C1 segment of cervical spinal cord (tissue), 14 donors: ENCODE measurements around the gene RABL2A.
"Not testable (repeated sequence)": the region's sequence is repeated elsewhere in the genome, so short reads cannot be mapped to it uniquely, and the experiment has no call there.

Experiments
- DNase-seq, 14 donors: peaks; one replicate each; lab custom pipeline; 2025; lab: John Stamatoyannopoulos, UW

Gene RABL2A

DNA sequence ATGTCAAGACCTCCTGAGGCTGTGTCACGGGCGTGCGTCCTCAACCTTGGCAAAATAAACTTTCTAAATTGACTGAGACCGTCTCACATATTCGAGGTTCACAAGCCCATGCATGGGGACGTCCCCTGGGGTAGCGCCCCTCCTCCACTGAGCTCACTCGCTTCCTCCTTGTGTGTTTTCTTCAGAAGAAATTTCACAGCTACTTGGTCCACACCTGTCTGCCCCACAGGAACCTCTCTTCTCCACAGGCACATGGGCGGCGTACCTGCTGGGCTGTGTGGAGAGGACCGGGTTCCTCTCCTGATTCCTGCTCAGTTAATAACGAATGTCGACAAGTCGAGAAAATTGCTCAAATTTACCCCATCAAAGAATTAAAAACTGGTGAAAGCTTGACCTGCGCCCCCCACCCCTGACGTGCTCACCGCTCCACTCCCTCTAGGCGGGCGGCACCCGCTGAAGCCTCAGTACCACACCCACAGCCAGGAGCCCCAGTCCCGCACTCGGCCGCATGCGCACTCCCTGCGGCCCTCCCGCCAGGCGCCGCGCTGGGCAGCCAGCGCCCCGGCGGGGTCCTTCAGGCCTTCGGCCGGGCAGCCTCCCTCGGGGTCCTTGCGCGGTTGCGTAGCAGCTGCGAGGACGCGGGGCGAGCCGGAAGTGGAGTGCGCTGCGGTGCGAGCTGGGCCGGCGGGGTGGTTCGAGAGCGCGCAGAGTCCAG, at the start of gene RABL2A:
TSS of gene RABL2A (plus strand) at position 651 of the 715 bp plus-strand sequence. CDS start 1,341 bp downstream, outside the sequence.
- DNase-seq = not testable (repeated sequence)

DNA sequence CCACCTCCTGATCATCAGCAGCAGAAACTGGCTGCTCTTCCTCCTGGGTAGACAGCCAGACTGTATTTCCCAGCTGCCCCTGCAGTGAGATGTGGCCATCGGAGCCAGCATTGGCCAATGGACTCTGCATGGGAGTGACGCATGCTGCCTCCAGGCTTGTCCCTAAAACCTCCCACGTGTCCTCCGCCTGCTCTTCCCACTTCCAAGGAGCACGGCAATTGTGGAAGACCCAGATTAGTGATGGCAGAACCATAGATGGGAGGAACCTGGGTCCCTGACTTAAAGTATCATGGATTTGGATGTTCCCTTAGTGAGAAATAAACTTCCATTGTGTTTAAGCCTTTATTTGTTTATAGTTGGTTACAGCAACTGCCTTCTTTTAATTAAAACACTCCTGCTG, 48.6 kb upstream of the RABL2A start:
- DNase-seq = not testable (repeated sequence)

DNA sequence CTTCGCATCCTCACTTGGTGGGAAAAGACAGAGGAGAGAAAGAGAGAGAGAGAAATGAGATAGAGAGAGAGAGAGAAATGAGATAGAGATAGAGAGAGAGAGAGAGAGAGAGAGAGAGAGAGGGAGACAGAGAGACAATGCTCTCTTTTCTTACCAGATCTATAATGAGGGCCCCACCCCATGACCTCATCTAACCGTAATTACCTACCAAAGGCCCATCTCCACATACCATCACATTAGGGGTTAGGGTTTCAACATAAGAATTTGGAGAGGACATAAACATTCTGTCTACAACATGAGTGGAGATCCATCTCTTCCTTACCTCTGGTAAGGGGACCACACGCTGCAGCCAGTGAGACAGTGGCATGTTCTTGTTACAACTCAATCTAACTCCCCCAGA, 44.6 kb upstream of the RABL2A start:
- not testable (repeated sequence) for DNase-seq

DNA sequence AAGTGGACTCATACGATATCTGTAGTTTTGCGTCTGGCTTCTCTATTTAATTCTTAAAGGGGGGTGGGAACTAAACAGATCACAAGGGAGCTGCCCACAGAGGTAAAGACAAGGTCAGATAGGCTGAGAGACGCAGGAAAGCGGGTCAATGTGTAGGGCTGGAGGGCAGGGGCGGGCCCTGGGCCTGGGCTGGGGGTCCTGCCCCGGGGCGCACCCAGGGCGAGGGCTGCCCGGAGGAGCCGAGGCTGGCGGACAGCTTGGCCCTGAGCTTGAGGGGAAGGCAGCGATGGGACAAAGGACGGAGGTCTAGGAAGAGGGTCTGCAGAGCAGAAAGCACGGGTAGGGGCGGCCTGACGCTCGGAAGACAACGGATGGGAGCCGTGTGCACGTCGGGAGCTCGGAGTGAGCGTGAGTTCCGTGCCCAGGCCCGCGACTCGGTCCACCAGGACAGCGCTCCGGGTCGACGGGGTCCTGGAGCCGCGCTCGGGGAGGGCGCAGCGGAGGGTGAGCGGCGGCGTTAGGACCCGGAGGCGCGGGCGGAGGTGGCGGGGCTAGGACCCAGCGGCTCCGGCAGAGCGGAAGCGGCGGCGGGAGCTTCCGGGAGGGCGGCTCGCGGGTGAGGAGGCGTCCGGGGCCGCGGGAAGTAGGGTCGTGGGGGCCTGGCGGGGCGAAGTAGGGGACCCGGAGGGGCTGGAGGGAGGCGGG, 43.4 kb upstream of the RABL2A start:
- not testable (repeated sequence) for DNase-seq

DNA sequence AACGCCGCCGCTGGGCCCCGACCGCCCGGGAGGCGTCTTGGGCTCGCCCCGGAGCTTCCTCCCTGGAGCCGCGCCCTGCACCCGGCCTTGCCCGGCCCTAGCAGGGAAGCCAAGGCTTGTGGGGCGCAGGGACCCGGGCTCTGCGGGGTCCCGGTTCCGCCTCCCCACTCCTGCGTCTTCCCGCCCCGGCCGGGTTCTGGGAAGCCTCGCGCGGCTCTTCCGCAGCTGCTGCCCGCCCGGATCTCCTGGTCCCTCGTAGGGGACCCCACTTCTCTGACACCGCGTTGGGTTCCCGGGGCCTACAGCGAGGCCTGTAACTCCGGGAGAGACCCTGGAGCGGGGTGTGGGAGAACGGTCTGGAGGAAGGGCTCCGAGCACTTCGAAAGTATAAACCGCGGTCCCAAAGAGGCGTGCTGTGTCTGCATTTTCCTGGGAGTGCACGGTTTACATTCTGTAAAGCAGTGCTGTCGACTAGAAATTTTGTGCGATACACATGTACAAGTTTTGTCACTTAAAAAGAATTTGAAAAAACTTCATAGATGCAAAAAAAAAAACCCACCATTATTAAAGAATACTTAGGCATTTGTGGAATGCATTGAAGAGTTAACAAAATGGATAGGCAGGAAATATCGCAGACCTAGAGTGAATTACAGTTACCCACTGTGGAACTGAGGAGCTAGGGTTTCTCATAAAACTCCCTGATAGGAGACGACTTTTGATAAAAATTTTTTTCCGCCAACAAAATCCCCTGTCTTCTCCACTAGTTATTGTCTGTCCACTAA, 42.6 kb upstream of the RABL2A start:
- DNase-seq = not testable (repeated sequence)

DNA sequence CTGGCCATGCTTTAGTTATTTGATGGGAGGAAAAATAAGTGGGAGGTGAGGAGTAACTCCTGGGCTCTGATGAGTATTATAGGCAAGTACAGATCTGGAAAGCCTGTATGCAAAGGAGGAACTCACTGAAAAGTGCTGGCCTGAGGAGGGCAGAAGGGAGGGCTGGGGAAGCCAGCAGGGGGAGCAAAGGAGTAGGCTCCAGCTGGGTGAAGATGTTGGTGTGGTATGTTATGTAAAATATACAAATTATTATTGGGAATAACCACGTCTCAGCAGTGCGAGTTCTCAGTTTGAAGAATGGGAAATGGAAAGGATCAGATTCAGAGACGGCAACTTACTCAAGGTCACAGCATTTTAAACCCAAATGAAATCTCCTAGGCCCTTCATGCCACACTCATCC, 39.9 kb upstream of the RABL2A start:
- not testable (repeated sequence) for DNase-seq

DNA sequence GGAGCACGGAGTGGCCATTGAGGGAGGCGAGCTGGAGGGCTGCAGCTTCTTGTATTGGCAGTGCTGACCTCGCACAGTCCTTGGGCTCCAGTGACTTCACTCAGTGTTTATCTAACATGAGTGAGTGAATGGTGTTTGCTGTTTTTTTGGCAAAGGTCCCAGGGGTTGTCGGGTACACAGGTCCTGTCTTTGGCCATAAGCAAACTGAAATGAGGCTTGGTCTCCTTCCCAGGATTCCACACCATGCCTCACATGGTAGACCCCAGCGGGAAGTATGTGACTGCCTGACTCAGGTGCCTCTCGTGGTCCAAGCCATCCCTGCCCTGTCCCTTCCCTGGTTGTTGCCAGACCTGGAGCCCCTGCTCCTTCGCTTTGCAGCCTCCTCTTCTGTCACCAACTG, 37.5 kb upstream of the RABL2A start:
- not testable (repeated sequence) for DNase-seq

DNA sequence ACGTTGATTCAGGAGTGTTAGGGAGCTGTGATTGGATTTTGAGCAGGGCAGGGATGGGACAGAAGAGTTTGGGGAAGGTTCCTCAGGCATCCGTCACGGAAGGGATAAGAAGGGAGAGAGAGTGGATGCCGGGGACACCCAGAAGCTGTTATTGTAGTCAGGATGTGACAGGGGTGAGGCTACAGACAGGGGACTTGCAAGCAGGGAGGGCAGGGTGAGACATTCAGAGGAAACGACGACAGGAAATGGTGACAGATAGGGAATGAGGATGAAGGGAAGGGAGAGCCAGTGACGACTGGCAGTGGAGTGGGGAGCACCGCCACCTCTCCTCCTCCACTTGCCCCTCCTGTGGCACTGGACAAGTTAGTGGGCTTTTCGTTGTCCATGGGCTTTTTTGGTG, 35.1 kb upstream of the RABL2A start:
- not testable (repeated sequence) for DNase-seq

DNA sequence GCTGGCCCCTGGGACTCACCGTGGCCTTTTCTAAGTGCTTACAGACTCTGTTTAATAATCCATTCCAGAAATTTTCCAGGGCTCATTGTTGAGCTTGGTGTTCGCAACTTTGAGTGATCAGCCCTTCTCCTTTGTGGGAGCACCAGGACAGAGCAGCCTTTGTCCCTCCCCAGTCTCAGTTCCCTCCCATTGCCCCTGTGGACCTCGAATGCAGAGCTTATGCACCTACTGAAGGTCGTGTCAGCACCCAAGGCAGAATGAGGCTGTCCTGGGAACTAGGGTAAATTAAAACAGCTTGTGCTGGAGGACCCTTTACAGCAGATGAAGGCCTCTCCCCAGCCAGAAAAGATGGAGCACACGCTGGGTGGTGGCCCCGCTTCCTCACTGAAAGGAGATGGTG, 33.8 kb upstream of the RABL2A start:
- not testable (repeated sequence) for DNase-seq

DNA sequence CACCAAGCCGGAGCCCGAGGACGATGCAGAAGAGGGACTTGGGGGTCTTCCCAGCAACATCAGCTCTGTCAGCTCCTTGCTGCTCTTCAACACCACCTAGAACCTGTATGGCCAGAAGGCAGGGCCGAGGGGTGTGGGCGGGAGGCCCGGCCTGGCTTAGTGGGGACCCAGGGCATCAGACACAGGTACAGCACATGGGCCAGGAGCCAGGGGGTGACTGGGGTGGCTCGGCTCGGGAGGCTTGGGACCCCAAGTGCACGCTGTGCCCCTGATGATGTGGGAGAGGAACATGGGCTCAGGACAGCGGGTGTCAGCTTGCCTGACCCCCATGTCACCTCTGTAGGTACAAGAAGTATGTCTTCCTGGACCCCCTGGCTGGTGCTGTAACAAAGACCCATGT, 31.3 kb upstream of the RABL2A start:
- not testable (repeated sequence) for DNase-seq

DNA sequence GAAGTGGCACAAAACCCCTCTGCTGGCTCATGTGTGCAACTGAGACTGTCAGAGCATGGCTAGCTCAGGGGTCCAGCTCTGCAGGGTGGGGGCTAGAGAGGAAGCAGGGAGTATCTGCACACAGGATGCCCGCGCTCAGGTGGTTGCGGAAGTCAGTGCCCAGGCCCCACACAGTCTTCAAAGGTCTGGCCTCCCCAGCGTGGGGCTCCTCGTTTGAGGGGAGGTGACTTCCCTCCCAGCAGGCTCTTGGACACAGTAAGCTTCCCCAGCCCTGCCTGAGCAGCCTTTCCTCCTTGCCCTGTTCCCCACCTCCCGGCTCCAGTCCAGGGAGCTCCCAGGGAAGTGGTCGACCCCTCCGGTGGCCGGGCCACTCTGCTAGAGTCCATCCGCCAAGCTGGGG, 29.9 kb upstream of the RABL2A start:
- not testable (repeated sequence) for DNase-seq

DNA sequence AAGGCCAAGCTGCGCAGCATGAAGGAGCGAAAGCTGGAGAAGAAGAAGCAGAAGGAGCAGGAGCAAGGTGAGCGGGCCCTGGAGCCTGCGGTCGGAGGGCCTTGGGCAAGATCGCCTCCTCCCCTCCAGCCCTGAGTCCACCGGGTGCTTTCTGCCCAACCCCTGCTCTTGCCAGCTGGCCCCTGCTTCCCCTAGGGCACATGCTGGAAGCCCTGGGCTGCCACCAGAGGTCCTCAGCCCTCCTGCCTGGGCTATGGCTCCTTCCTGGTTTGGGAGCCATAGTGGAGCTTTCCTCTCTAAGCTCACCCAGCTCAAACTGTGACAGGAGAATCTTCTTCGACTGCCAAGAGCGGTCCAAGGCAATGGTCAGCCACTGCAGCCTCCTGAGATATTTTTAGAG, 29.5 kb upstream of the RABL2A start:
- DNase-seq = not testable (repeated sequence)

DNA sequence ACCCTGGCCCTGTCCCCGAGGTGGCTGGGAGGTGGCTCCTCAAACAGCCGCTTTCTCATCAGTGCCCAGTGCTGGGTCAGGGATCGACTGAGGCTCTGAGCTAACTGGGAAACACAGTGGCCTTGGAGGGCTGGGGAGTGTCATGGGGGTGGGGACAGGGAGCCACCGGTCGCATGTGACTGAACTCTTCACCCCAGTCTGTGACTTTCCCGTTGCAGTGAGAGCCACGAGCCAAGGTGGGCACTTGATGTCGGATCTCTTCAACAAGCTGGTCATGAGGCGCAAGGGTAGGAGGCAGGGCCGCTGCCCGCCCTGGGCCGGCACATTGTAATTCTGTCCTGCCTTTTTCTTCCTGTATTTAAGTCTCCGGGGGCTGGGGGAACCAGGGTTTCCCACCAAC, 28.9 kb upstream of the RABL2A start:
- not testable (repeated sequence) for DNase-seq

DNA sequence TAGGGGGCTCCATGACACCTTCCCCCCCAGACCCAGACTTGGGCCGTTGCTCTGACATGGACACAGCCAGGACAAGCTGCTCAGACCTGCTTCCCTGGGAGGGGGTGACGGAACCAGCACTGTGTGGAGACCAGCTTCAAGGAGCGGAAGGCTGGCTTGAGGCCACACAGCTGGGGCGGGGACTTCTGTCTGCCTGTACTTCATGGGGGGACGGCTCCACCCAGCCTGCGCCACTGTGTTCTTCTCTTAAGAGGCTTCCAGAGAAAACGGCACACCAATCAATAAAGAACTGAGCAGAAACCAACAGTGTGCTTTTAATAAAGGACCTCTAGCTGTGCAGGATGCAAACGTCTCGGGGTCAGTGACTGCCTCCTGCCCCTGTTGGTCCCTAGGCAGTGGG, 28.3 kb upstream of the RABL2A start:
- DNase-seq = not testable (repeated sequence)

DNA sequence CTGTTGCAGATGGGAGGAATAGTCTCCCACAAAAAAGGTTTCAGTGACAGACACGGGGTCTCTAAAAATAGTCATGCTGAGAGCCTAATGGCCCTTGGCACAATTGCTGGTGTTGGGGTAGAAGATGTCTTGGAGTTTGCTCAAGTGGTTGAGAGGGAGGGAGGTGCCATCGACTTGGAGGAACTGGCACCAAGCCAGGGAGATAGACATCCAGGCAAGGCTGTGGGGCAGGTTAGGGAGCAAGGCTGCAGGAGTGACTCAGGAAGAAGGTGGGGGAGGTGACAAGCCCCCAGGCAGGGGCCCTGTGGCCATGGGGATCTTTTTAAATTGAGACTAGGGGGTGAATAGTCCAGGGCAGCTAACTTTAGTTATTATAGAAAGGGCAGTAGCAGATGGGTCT, 27.9 kb upstream of the RABL2A start:
- DNase-seq = not testable (repeated sequence)

DNA sequence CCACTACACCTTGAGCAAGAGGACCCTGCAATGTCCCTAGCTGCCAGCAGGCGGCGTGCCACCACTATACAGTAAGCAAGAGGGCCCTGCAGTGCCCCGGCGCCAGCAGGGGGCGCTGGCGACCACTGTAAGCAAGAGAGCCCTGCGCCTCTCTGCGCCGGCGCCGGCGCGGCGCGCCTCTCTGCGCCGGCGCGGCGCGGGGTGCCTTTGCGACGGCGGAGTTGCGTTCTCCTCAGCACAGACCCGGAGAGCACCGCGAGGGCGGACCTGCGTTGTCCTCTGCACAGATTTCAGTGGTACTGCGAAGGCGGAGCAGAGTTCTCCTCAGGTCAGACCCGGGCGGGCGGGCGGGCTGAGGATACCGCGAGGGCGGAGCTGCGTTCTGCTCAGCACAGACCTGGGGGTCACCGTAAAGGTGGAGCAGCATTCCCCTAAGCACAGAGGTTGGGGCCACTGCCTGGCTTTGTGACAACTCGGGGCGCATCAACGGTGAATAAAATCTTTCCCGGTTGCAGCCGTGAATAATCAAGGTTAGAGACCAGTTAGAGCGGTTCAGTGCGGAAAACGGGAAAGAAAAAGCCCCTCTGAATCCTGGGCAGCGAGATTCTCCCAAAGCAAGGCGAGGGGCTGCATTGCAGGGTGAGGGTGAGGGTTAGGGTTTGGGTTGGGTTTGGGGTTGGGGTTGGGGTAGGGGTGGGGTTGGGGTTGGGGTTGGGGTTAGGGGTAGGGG, 24.9 kb upstream of the RABL2A start:
- DNase-seq = not testable (repeated sequence)

DNA sequence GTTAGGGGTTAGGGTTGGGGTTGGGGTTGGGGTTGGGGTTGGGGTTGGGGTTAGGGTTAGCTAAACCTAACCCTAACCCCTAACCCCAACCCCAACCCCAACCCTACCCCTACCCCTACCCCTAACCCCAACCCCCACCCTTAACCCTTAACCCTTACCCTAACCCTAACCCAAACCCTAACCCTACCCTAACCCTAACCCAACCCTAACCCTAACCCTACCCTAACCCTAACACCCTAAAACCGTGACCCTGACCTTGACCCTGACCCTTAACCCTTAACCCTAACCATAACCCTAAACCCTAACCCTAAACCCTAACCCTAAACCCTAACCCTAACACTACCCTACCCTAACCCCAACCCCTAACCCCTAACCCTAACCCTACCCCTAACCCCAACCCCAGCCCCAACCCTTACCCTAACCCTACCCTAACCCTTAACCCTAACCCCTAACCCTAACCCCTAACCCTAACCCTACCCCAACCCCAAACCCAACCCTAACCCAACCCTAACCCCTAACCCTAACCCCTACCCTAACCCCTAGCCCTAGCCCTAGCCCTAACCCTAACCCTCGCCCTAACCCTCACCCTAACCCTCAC, 24.1 kb upstream of the RABL2A start:
- no peak for DNase-seq

DNA sequence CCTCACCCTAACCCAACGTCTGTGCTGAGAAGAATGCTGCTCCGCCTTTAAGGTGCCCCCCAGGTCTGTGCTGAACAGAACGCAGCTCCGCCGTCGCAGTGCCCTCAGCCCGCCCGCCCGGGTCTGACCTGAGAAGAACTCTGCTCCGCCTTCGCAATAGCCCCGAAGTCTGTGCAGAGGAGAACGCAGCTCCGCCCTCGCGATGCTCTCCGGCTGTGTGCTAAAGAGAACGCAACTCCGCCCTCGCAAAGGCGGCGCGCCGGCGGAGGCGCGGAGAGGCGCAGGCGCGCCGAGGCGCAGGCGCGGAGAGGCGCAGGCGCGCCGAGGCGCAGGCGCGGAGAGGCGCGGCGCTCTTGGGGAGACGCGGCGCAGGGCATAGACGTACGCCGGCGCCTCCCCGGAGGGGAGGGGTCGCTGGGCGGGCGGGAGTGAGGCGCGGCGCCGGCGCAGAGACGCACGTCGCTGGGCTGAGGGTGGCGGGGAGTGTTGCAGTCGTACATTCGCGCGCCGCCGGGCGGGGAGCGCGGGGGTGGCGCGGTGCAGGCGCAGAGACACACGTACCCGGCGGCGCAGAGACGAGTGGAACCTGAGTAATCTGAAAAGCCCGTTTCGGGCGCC, 23.5 kb upstream of the RABL2A start:
- DNase-seq = not testable (repeated sequence)

DNA sequence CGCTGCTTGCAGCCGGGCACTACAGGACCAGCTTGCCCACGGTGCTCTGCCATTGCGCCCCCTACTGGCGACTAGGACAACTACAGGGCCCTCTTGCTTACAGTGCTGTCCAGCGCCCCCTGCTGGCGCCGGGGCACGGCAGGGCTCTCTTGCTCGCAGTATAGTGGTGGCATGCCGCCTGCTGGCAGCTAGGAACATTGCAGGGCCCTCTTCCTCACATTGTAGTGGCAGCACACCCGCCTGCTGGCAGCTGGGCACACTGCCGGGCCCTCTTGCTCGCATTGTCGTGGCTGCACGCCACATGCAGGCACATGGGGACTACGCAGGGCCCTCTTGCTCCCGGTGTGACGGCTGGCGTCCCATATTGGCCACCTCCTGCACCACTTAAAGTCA, 23.0 kb upstream of the RABL2A start:
- not testable (repeated sequence) for DNase-seq

DNA sequence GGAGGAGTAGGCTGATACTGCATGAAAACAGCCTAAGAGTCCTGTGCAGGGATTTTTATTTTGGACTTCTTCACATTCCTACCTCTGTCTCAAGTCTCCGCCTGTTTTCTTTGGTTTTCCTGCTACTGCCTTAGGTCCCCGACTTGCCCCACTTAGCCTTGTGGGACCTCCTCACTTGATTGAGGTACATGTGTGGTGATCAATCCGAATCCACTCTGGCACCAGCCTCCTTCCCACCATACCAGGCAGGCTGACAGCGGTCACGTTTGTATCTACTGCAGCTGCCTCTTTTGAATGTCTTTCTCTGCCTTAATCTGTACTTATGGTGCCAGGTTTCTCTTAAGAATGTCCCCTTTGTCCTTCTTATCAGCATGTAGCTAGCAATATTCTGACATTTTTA, 22.4 kb upstream of the RABL2A start:
- DNase-seq = not testable (repeated sequence)

DNA sequence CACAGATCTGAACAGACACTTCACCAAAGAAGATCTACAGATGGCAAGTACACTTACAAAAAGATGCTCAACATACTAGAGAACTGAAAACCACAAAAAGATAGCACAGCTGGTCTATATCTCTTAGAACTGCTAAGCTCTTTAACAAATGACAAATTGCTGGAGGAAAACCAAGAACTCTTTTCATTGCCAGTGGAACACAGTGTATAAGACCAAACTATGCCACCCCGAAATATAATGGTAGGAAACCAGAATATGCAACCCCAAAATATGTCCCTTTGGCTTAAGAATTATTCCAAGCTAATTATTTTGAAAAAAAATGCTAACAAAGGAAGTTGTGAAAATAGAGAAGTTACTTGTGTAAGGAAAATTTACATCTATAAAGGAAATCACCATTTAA, 21.0 kb upstream of the RABL2A start:
- DNase-seq = not testable (repeated sequence)
